Activated T-helper 1 cell treated with anti-CD3 and anti-CD28 coated beads, Interleukin-12 subunit alpha, Interleukin-12 subunit beta, Interleukin-2, Interleukin-4 antibody, amounts not matched to agents 30 ng/mL and 10 ng/mL and 1 ng/mL, durations not matched to agents 14 hours and 24 hours and 36 hours (primary cell): Measurements from ENCODE around the gene SLC5A2. TPM values are rescaled to one million over a fixed set of nuclear protein-coding genes. Genes with fewer than 3 reads are reported as not detected.

Experiments
- DNase-seq: peaks from one replicate; pipeline ENCODE4 v3.0.0; 2021; ENCODE audit warnings: low spot score
- H3K27ac Mint-ChIP-seq: one replicate; pipeline ENCODE4 v1.8.0; 2021; ENCODE audit warnings: mild to moderate bottlenecking, mixed read lengths
- H3K27me3 Mint-ChIP-seq: one replicate; pipeline ENCODE4 v1.8.0; 2022; ENCODE audit warnings: mild to moderate bottlenecking, moderate library complexity, mixed read lengths; ENCODE audit not compliant: insufficient read depth
- H3K36me3 Mint-ChIP-seq: one replicate; pipeline ENCODE4 v1.8.0; 2021; ENCODE audit warnings: low read depth, mixed read lengths
- H3K4me1 Mint-ChIP-seq: one replicate; pipeline ENCODE4 v1.8.0; 2021; ENCODE audit warnings: low read depth, mixed read lengths
- H3K4me3 Mint-ChIP-seq: one replicate; pipeline ENCODE4 v1.8.0; 2021; ENCODE audit warnings: mild to moderate bottlenecking, moderate library complexity, mixed read lengths
- H3K9me3 Mint-ChIP-seq: one replicate; pipeline ENCODE4 v1.8.0; 2021; ENCODE audit warnings: mixed read lengths
- intact Hi-C: fragments of 100-400 bp; cut with micrococcal nuclease; formaldehyde crosslinking; loops from one replicate; pipeline ENCODE4 v1.15.1; 2024
- total RNA-seq: library from RNA; stranded (reverse); gene quantifications from 2 replicates; pipeline ENCODE4 v1.2.3, GENCODE V29; 2022

SLC5A2 gene
- total RNA-seq, 1 donor from 2014 or later, result not detected

- H3K4me3 Mint-ChIP-seq, result no peak overlapping the region
Measured at GRCh38 chr16:31453255-31454204, 29.4 kb upstream of the SLC5A2 start.

DNA sequence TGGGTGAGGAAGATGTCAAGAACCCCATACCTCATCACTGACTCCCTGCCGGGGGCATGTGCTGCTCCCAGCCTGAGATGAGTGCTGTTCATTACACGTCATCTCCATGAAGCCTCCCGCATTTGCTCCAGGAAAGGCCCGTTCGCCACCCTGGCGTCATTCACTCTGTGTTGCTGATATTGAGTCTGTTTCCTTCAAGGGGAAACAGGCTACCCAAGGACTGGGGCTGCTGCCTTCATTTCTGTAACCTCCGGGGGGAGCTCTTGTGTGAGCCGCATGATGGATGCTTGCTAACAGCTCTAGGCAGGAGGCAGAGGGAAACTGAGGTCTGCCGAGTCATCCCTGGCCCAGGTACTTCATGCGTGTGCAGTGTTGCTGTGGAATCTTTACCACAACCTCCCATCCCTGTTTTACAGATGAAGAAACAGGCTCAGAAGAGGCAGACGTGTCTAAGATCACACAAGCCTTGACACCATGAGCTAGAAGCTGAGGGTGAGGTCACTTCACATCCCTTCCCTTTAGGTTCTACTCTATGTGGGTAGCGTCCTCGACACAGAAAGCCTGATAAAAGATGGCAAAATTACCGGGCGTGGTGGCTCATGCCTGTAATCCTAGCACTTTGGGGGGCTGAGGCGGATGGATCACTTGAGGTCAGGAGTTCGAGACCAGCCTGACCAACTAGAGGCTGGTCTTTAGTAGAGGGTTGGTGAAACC is 27.2 kb upstream of the SLC5A2 start:
- intact Hi-C loops, result loop anchor here (1.0 kb wide), 1 partner anchor 11 kb away; no protein-coding TSS in a partner anchor
- no peaks in the 10 kb centered on the region for H3K27me3 Mint-ChIP-seq
- H3K9me3 Mint-ChIP-seq, result no peaks in the 10 kb centered on the region
- H3K27ac Mint-ChIP-seq, result no peak overlapping the region
- H3K36me3 Mint-ChIP-seq, result peaks cover 21% of the 10 kb centered on the region
- no peak for DNase-seq
- peak overlapping the region; percentile 61 for H3K4me3 Mint-ChIP-seq
- peaks cover 45% of the 10 kb centered on the region for H3K4me1 Mint-ChIP-seq

More at GRCh38 chr16:31453255-31454204, 29.4 kb upstream of the SLC5A2 start:
- no peaks in the 10 kb centered on the region for H3K27me3 Mint-ChIP-seq
- H3K9me3 Mint-ChIP-seq, result no peaks in the 10 kb centered on the region
- H3K4me1 Mint-ChIP-seq, result peaks cover 36% of the 10 kb centered on the region
- peaks cover 21% of the 10 kb centered on the region for H3K36me3 Mint-ChIP-seq
- H3K27ac Mint-ChIP-seq, result peak overlapping the region; percentile 9
- DNase-seq, result no peak
- intact Hi-C loops, result no loop called here

DNA sequence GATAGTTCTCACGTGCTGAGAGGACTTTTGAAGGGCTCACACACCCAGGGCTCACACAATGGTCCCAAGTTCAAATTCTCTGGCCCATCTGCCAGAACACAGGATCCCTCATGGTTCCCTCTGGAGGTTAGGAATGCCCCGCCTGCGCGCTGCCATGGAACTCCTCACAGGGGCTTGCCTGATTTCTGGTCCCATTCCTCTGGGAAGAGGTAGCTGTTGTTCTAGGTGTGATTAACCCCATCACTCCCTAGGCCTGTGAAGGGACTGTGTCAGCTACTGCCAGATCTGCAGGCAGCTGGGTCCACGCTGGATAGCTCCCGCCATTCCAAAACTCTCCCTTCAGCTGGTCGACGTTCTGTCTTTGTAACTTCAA is 25.9 kb upstream of the SLC5A2 start:
- Mint-ChIP-seq H3K27me3 (no peaks in the 10 kb centered on the region), H3K9me3 (no peaks in the 10 kb centered on the region), H3K27ac (no peak overlapping the region), H3K4me3 (peak overlapping the region; percentile 93), H3K36me3 (peaks cover 16% of the 10 kb centered on the region), H3K4me1 (peaks cover 47% of the 10 kb centered on the region)
- no peak for DNase-seq
- intact Hi-C loops, result no loop called here

DNA sequence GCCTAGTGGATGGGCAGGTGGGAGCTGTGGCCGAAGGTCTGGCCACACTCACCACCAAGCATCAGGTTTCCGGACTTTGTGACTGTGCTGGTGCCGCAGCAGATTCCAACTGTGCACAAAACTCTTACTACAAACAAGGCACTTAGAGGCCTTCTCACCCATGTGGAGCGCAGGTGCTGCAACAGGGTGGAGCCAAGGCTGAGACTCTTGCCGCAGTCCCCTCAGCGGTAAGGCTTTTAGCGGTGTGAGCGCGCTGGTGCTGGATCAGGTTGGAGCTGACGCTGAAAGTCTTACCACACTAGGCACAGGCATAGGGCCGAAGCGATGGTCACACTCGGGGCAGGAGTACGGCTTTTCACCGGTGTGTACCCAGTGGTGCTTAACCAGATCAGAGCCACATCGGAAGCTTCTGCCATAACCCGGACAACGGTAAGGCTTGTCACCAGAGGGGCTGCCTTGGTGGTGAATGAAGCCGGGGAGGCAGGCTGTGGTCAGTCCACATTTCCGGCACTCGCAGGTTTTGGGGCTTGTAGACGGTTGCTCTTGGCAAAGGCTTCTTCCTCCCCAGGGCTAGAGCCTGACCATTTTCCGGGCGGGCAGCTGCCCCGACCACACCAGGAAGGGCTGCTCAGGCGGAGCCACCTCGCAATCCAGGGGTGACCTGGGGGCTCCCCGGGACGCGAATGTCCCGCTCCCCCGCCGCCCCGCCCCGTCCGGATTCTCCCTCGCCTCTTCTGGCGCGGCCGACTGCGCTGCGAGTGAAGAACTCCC is 24.7 kb upstream of the SLC5A2 start:
- intact Hi-C loops, result loop anchor here (1.0 to 2.0 kb wide), 3 partner anchors 31 to 349 kb away; partner anchors contain the start of gene BCKDK
- peak; percentile 58 for DNase-seq
- H3K4me3 Mint-ChIP-seq, result peak overlapping the region; percentile 93
- H3K36me3 Mint-ChIP-seq, result peaks cover 20% of the 10 kb centered on the region
- H3K9me3 Mint-ChIP-seq, result no peaks in the 10 kb centered on the region
- peak overlapping the region; percentile 95 for H3K27ac Mint-ChIP-seq
- H3K27me3 Mint-ChIP-seq, result no peaks in the 10 kb centered on the region
- peaks cover 45% of the 10 kb centered on the region for H3K4me1 Mint-ChIP-seq

- Mint-ChIP-seq H3K4me1 (peaks cover 41% of the 10 kb centered on the region), H3K36me3 (peaks cover 18% of the 10 kb centered on the region), H3K27me3 (no peaks in the 10 kb centered on the region), H3K4me3 (peak within 1 kb of the TSS; percentile 93), H3K27ac (peak within 1 kb of the TSS; percentile 95), H3K9me3 (no peaks in the 10 kb centered on the region)
- peak; percentile 95 for DNase-seq
- intact Hi-C loops, result loop anchor here (1.0 to 2.0 kb wide), 16 partner anchors 18 to 536 kb away; partner anchors contain the start of genes BCKDK, FBXL19, FUS and ITGAX
Measured at GRCh38 chr16:31458844-31459686, 23.9 kb upstream of the SLC5A2 start, which contains the start of gene ARMC5. Gene ARMC5 (plus strand): TSS chr16:31459501. CDS start chr16:31459525, 24 bp downstream.

GRCh38 chr16:31459687-31460581 is 23.0 kb upstream of the SLC5A2 start:
- DNase-seq, result peak; percentile 100
- H3K4me1 Mint-ChIP-seq, result peaks cover 39% of the 10 kb centered on the region
- intact Hi-C loops, result loop anchor here (1.0 to 2.0 kb wide), 17 partner anchors 17 to 537 kb away; partner anchors contain the start of genes BCKDK, FBXL19, FUS and ITGAX
- H3K27me3 Mint-ChIP-seq, result no peaks in the 10 kb centered on the region
- peak overlapping the region; percentile 95 for H3K27ac Mint-ChIP-seq
- H3K4me3 Mint-ChIP-seq, result peak overlapping the region; percentile 93
- no peaks in the 10 kb centered on the region for H3K9me3 Mint-ChIP-seq
- H3K36me3 Mint-ChIP-seq, result peaks cover 17% of the 10 kb centered on the region

GRCh38 chr16:31460582-31461002 is 22.3 kb upstream of the SLC5A2 start:
- no peak for DNase-seq
- no peaks in the 10 kb centered on the region for H3K9me3 Mint-ChIP-seq
- H3K4me3 Mint-ChIP-seq, result peak overlapping the region; percentile 93
- H3K36me3 Mint-ChIP-seq, result peaks cover 15% of the 10 kb centered on the region
- H3K27ac Mint-ChIP-seq, result peak overlapping the region; percentile 26
- intact Hi-C loops, result loop anchor here (1.0 kb wide), 2 partner anchors 237 to 253 kb away; a partner anchor contains a TSS
- H3K27me3 Mint-ChIP-seq, result no peaks in the 10 kb centered on the region
- H3K4me1 Mint-ChIP-seq, result peaks cover 33% of the 10 kb centered on the region

DNA sequence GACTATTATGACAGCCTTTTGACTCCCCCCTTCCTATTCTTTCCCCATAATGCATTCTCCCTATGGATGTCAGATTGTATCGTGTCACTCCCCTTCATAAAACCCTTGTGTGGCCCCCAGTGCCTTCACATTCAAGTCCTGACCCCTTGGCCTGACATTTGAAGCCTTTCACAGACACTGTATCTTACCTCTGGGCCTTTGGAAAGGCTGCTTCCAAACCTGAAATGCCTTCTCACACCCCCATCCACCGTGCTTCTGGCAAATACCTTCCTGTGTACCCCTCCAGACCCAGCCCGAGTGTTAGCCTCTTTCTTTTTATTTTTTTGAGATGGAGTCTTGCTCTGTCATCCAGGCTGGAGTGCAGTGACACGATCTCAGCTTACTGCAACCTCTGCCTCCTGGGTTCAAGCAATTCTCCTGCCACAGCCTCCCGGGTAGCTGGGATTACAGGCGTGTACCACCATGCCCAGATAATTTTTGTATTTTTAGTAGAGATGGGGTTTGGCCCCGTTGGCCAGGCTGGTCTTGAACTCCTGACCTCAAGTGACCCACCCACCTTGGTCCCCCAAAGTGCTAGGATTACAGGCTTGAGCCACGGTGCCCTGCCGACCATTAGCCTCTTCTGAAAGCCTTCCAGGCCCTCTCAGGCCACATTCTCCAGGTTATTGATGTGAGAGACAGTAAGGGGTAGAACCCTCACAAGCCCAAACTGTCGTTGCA is 21.6 kb upstream of the SLC5A2 start:
- Mint-ChIP-seq H3K27me3 (no peaks in the 10 kb centered on the region), H3K4me1 (peaks cover 28% of the 10 kb centered on the region), H3K4me3 (peak overlapping the region; percentile 50), H3K36me3 (peaks cover 11% of the 10 kb centered on the region), H3K9me3 (no peaks in the 10 kb centered on the region), H3K27ac (no peak overlapping the region)
- intact Hi-C loops, result no loop called here
- DNase-seq, result no peak

- H3K27ac Mint-ChIP-seq, result no peak overlapping the region
- no peaks in the 10 kb centered on the region for H3K27me3 Mint-ChIP-seq
- intact Hi-C loops, result no loop called here
- peaks cover 26% of the 10 kb centered on the region for H3K4me1 Mint-ChIP-seq
- no peak for DNase-seq
- H3K36me3 Mint-ChIP-seq, result peaks cover 11% of the 10 kb centered on the region
- H3K9me3 Mint-ChIP-seq, result no peaks in the 10 kb centered on the region
- H3K4me3 Mint-ChIP-seq, result no peak overlapping the region
Measured at GRCh38 chr16:31461921-31462804, 20.8 kb upstream of the SLC5A2 start.

DNA sequence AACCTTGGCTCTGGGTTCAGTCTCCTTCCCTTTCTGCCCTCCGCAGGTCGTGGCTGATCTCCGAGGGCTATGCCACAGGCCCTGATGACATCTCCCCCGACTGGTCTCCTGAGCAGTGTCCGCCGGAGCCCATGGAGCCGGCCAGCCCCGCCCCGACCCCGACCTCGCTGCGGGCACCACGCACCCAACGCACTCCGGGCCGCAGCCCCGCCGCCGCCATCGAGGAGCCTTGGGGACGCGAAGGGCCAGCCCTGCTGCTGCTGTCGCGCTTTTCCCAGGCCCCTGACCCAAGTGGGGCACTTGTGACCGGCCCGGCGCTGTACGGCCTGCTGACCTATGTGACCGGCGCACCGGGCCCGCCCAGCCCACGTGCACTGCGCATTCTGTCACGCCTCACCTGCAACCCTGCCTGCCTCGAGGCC is 18.6 kb upstream of the SLC5A2 start:
- H3K9me3 Mint-ChIP-seq, result no peaks in the 10 kb centered on the region
- peaks cover 7% of the 10 kb centered on the region for H3K36me3 Mint-ChIP-seq
- no peak overlapping the region for H3K4me3 Mint-ChIP-seq
- no peak overlapping the region for H3K27ac Mint-ChIP-seq
- H3K4me1 Mint-ChIP-seq, result peaks cover 29% of the 10 kb centered on the region
- intact Hi-C loops, result no loop called here
- DNase-seq, result no peak
- H3K27me3 Mint-ChIP-seq, result no peaks in the 10 kb centered on the region
